Stimulated activated CD8-positive, alpha-beta memory T cell treated with anti-CD3 and anti-CD28 coated beads, Interleukin-15, amount 100 ng/mL, for 4 hours (primary cell): ENCODE data around the gene ABRACL.

Source experiments
- DNase-seq, 2 donors: peaks; one replicate each; pipeline ENCODE4 v3.0.0-alpha.2; 2020; ENCODE audit warnings: low read depth in 2 of 2

The ABRACL gene

DNA sequence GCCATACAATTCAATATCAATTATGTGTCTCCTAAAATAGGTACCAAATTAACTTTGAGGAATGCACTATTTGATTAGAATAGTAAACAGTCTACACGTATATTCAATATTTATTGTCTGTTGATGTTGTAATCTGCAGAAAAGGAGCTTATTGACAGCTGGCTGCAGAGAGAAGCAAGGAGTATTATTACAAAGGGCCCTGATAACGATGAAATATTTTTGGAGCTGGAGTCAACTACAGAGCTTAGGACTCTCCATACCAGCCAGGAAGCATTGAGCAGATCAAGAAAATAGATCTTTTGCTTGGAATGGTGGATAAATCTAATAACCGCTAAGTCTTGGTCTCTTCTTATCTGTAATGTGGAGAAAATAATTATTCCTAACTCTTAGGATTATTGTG, 25.5 kb downstream of the ABRACL start:
- no peak for DNase-seq

DNA sequence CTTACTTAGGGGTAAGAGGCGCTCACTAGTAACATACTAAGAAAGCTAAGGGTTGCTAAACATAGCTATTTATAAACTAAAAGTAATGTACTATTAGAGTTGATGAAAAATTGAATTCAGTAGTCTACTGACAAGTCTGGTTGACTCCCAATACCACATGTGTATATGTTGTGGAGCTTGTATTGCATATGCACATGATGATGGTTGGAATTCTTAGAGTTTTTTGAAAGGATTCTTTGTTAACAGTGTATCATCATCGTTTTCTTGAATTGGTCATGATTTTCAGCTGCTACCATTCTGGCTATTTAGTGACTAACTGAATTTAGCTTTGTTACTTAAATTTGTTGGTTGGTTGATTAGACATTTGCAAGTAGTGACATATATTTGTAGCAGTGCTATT, 27.2 kb downstream of the ABRACL start:
- DNase-seq = no peak

DNA sequence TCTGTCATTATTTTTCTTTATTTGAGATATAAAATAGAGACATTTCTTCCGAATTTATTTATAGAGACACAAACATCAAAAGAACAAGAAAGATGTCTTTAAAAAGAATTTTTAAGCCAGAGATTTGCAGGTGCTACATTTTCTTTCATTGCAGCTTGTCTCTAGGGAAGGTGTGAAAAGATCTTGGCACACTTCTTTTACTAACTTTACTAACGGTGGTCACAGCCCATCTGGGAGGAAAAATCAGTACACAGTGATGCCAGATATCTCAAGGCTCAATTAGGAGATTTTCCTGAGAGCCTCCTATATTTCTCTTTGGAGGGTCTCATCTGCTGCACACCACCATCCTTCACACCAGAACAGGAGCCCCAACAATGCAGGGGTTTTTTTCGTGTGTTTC, 29.5 kb downstream of the ABRACL start:
- DNase-seq = no peak

DNA sequence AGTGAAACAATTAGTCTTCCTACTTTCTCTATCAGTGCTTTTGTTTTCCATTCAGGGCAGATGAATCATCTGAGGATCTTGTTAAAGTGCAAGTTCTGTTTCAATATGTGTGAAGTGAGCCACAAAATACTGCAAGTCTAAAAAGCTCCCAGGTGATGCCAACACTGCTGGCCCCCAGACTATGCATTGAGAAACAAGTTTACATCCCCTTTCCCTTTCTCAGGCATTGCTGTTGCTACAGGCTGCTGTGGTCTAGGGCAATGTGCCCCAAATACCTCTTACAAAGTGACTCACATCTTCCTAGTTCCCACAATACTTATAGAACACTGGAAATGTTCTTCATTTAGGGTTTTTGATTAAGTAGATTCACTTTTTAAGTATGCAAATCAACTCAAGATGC, 31.8 kb downstream of the ABRACL start:
- no peak for DNase-seq

- no peak for DNase-seq
These were observed 34.5 kb downstream of the ABRACL start for GRCh38 chr6:139062932-139063646.

DNA sequence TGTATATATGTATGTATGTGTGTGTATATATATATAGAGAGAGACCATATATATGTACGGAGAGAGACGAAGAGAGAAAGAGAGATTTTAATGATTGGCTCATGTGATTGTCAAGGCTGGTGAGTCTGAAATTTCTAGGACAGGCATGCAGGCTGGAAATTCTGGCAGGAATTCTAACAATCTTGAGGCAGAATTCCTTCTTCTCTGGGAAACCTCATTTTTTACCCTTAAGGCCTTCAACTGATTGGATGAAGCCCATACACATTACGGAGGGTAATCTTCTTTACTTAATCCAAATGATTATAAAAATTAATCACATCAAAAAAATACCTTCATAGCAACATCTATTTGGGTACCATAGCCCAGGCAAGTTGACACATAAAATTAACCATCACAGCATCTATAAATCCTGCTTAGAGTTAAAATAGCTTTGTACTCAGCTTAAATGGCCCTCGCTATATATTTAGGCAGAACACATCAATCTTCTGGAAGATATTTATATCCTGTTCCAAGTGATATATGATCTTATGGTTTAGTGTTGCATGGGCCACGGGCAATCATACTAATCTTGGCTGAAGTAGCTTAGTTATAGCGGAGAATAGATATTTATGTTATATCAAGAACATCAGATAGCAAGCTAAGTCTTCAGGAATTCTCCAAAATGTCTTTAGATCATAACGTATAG, 36.6 kb downstream of the ABRACL start:
- no peak for DNase-seq

GRCh38 chr6:139066080-139066479, 37.5 kb downstream of the ABRACL start:
- no peak for DNase-seq

DNA sequence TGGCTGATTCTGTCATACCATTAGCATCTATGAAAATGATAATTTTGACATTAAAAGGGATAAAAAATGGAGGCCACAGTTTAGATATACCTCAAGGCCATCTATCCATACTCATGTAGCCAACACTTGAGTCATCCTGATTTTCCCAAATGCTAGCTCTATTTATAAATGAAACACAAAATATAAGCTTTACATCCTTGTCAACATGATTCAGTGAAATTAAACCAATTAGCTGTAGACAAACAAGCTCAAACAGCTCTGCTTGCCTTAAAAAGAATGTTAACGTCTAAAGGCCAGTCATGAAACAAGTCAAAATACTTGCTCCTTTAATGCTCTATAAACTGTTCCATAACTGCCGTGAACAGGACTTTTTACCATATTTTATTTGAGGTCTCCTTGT, 40.3 kb downstream of the ABRACL start:
- no peak for DNase-seq

DNA sequence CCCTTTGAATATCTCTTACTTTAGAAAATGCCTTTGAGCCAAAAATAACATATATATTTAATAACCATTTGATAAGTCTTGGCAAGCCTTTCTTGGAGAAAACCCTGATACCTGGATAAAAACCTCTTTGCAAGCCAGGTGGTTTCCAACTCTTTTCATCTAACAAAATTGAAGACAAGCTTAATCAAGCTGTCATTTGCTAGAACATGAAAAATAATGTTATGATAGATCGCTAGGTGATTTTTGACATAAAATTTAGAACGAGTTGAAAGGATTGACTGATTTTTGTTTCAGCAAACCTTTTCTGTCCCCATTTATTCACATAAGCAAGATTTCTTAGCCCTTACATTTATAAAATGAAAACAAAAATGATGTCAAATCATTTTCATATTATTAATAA, 44.6 kb downstream of the ABRACL start:
- no peak for DNase-seq

GRCh38 chr6:139079018-139079417, 50.5 kb downstream of the ABRACL start:
- no peak for DNase-seq

DNA sequence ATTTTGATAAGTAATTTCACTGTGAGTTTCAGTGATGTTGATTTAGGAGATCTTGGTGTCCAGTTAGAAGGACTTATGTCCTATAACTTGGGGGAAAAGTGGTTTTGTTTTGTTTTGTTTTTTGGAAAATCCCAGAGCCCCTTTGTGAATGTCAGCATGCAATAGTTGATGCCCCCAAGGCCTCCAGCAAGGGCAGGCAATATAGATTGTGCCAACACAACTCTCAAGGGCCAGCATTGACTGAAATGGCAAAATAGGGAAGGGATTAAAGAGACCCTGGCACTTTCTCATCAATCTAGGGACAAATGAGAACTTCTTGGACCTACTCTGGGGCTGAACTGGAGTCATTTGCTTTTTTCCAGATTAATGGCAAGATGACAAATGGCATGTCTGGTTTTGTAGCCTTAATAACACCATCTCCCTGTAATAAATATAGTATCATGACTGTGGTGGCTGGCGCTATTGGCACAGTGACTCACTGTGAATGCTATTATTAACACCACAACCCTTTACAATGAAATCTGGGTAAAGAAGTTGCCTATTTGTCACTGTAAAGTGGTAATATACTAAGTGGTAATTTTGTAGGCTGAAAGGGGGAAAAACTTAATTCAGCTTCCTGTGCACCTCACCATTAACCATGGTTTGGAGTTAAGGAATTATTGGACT, 51.8 kb downstream of the ABRACL start:
- no peak for DNase-seq

GRCh38 chr6:139081471-139081870, 52.9 kb downstream of the ABRACL start:
- DNase-seq = no peak

GRCh38 chr6:139082370-139082769, 53.8 kb downstream of the ABRACL start:
- DNase-seq = no peak

- DNase-seq = no peak
These were observed 63.3 kb downstream of the ABRACL start for GRCh38 chr6:139091826-139092225.
